Hypothalamus (tissue), 51 donors: ENCODE data around the gene PTPN7.

Experiments
- DNase-seq, 51 donors: peaks; one replicate each; lab custom pipeline; 2025; lab: John Stamatoyannopoulos, UW

PTPN7 gene

DNA sequence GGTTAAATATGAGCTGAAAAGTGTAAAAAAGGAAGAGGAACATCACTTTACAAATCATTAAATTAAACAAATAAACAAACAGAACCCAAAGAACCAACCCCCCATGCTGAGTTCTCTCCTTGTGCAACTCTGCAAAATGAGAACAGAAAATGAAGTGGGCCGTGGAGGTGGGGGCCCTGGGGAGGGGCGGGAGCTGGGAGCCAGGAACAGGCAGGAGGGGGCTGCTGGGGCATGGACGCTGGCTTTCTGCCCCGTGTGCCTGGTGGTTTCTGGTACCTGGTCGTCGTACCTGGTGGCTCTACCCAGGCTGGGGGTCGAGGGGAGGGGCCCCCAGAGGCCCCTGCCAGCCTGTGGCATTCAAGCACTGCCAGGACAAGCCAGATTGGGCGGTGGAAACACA lies 26.9 kb downstream of the PTPN7 start:
- peak in 2 of 51 donors; percentile 25 to 32 for DNase-seq

DNA sequence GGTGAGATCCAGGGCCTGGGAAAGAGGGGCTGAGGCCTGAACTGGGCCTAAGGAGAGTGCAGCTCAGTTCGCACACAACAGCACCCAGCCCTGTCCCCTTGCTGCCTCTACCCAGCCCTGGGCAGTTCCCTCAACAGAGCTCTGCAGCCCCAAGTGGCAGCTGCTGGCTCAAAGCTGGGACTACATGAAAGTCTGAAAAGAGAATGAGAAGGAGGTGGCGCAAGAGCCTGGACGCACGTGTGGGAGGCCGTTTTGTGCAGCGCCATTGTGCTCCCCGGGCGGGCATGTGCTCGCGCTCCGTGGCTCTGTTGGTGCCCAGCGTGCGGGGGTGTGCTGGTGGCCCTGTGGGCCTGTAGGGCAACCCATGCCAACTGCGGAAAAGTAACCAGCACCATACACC lies 27.4 kb downstream of the PTPN7 start:
- peak in 46 of 51 donors; percentile 24 to 90 (median 76) for DNase-seq

DNA sequence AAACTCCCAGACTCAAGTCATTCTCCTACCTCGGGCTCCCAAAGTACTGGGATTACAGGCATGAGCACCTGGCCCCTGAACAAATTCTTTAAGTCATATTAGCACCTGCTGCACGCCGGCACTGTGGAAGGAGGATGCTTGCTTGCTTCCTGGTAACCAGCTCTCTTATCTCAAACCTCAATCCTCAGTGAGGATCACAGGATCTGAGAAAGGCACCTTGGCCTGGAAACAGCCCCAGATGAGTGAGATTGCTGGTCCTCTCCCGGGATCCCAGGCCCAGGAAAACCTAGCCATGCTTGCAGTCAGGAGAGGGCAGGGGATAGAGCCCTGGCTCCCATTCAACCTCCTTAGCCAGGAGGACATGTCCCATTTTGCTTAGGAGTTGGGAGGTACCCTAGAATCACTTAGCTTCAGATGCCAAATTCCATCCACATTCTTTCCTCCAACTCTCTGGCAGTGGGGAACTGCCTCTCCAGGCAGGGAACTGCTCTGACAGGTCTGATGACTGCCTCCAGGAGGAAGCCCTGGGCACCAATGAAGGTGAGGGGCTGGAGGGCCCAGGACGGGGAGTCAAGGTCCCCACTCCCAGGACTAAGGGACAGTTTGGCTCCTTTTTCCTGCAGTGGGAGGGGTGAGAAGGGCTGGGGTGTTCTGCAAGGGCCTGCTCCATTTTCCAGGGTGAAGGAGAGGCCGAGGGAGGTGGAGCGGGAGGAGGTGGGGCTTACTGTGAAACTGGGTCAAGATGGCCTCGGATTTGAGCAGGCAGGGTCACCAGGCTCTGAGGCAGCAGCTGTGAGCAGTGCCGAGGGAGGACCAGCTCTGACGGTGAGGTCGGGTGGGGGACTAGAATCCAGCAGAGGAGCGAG lies 28.2 kb downstream of the PTPN7 start:
- peak in 40 of 51 donors; percentile 14 to 84 (median 68) for DNase-seq

DNA sequence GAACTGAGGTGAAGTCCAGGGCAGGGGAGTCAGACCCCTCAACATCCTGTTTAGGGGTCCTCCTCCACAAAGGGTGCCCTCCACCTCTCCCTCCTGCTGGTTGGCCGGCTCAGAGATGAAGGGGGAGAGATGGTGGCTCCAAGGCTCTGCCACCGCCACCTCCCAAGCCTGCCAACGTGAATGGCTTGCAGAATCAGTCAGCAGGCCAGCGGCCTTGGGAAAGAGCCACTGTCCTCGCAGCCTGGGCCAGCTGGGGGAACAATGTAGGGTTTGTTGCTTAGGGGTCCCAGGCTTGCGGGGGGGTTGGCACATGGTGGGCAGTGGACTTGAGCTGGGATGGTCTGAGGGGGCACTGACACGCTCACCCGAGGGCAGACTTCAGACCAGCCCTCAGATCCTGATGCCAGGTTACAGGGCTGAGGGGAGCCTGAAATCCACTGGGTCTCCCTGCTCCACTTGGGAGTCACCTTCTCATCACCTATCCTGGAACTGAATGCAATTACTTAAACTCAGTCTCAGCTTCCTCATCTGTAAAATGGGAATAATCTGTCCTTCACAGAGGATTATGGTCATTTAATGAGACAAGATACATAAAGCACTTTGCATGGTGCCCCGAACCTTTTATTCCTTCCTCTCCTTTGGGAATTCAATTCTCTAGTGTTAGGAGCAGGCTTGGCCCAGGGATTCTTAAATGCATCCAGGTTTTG lies 29.4 kb downstream of the PTPN7 start:
- DNase-seq: peak in 48 of 51 donors; percentile 32 to 96 (median 86)

DNA sequence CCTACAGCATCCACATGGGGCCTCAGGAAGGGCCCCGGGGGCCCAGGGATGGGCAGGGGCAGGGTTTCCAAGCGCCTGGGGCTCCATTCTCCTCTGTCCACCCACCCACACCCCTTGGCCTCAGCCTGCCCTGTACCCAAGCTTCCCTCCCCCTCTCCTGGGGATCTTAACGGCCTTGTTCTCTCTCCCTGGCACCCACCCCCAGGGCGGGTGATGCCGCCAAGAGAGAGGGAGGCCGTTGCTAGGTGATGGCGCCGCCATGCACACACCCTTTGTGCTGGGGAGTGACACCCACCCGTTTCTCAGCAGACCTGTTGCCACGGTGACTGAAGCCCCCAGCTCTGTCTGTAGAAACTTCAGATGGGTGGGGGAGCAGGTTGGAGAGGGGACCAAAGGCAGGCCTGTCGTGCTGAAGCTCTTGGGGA lies 30.1 kb downstream of the PTPN7 start:
- DNase-seq: peak; percentile 37 to 96 (median 90)

DNA sequence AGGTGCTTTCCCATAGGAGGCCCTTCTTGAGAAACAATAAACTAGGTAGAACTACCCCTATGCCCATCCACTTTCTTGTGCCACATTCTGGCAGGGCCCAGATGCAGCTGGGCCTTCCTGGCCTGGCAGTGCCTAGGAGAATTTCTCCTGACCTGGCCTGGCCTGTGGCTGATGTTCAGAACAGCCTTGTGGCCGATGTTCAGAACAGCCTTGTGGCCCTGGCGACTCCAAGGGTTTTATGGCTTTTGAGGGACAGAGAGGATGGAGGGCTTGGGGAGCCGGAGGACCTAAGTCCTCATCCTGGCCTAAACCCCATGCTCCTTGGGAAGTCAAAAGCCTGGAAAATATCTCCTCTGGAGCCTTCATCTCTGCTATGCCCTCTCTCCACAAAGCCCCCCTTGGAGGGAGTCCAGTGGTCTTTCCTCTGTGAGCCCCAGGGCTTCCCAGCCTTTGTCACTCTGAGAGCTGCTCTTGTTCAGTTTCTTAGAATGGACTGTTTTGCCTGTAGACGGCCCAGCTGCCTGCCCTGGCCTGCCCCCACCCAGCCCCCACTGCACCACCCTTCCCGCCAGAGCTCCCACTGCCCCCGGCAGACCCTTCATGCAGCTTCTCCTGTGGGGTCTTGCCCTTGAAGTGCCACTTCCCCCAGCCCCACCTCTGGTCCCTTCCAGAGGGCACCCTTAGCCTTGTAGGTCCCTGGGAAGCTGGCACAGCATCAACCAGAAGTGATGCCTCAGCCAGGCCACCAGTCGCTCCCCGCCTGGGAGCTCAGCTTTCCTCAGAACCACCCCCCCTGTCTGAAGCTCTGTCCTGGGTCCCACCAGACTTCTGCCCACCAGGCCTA lies 30.7 kb downstream of the PTPN7 start:
- peak in 41 of 51 donors; percentile 60 to 96 (median 82) for DNase-seq

DNA sequence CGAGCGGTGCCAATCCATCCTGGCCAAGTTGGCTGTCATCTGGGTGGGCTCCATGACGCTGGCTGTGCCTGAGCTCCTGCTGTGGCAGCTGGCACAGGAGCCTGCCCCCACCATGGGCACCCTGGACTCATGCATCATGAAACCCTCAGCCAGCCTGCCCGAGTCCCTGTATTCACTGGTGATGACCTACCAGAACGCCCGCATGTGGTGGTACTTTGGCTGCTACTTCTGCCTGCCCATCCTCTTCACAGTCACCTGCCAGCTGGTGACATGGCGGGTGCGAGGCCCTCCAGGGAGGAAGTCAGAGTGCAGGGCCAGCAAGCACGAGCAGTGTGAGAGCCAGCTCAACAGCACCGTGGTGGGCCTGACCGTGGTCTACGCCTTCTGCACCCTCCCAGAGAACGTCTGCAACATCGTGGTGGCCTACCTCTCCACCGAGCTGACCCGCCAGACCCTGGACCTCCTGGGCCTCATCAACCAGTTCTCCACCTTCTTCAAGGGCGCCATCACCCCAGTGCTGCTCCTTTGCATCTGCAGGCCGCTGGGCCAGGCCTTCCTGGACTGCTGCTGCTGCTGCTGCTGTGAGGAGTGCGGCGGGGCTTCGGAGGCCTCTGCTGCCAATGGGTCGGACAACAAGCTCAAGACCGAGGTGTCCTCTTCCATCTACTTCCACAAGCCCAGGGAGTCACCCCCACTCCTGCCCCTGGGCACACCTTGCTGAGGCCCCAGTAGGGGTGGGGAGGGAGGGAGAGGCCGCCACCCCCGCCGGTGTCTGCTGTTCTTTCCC lies 32.4 kb downstream of the PTPN7 start:
- DNase-seq: no peak

DNA sequence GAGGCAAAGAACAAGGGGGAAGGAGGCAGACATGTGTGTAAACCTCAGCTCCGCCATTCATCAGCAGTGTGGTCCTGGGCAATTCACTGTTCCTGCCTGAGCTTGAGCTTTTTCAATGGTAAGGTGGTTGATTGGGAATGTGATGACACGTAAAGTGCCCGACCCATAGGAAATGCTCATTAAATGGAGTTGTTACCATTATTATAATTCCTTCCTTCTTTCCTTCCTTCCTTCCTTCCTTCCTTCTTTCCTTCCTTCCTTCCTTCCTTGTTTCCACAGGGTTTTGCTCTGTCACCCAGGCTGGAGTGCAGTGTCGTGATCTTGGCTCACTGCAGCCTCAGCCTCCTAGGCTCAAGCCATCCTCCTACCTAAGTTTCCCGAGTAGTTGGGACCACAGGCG lies 33.3 kb downstream of the PTPN7 start:
- DNase-seq: no peak

DNA sequence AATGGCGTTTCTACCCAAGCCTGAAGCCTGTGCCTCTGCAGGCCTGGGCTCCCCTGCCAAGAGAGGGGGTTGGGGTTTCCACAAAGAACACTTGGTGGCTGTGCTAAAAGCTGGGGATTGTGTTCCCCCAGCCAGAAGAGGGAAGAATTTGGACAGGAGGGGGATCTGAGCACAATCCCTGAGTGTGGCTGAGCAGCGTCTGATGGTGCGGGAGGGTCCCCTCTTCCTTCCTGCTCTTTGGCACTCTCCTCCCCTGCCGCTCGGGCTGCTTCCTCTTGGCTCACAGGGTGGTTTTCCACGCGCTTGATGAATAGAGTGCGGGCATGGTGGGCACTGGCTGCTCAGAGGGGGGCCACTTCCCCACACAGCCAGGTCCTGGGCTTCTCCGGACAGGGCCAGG lies 34.0 kb downstream of the PTPN7 start:
- peak in 38 of 51 donors; percentile 19 to 85 (median 60) for DNase-seq

DNA sequence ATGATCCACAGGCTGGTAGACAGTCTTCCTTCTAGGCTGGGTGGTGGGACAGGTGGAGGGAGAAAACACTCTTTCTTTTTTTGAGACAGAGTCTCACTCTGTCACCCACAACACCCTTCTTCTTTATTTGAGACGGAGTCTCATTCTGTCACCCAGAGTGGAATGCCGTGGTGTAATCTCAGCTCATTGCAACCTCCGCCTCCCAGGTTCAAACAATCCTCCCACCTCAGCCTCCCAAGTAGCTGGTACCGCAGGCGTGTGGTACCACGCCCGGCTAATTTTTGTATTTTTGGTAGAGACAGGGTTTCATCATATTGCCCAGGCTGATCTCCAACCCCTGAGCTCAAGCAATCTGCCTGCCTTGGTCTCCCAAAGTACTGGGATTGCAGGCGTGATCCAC lies 34.8 kb downstream of the PTPN7 start:
- DNase-seq: no peak

DNA sequence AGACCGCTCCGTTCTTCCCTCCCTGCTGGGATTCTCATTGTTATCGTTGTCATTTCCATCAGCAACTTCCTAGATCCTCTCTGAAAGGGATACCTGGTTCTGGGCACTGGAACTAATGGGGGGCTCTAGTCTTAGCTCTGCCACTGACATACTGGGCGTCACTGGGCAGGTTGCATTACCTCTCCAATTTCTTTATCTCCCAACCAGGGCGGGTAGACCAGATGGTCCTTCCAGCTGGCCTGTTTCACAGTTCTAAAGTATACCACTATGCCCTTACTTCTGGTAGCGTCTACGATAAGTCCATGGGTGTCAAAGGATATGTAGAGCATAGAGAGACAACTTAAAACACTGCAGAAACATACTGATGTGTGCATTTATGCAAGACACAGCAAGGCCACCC lies 36.3 kb downstream of the PTPN7 start:
- DNase-seq: peak in 1 of 51 donors; percentile 71

DNA sequence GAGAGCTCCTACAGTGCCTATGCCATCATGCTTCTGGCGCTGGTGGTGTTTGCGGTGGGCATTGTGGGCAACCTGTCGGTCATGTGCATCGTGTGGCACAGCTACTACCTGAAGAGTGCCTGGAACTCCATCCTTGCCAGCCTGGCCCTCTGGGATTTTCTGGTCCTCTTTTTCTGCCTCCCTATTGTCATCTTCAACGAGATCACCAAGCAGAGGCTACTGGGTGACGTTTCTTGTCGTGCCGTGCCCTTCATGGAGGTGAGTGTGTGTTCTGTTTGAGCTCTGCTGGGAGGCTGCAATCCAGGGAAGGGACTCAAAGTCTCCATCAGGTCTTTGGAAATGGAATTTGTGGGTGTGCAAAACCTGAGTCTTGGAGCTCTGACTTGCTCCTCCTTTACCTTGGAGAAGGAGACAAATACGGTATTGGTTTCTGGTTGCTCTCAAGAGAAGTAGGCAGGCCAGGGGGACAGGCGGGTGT lies 37.0 kb downstream of the PTPN7 start:
- peak in 3 of 51 donors; percentile 31 to 69 (median 52) for DNase-seq

DNA sequence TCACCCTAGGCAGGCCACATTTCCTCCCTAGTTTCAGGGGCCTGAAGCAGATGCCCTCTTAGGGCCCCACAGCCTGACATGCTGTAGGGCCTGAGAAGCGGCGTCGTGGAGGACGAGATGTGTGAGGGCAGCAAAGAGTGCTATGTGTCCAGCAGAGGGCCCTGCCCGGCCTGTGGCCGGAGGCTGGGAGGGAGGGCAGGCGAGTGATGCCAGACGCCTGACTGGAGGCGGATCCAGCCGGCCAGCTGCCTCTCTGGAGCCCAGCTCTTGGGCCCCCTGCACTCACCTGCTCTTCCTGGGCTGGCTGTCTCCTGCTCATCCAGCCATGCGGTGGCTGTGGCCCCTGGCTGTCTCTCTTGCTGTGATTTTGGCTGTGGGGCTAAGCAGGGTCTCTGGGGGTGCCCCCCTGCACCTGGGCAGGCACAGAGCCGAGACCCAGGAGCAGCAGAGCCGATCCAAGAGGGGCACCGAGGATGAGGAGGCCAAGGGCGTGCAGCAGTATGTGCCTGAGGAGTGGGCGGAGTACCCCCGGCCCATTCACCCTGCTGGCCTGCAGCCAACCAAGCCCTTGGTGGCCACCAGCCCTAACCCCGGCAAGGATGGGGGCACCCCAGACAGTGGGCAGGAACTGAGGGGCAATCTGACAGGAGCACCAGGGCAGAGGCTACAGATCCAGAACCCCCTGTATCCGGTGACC lies 37.6 kb downstream of the PTPN7 start, which contains the start of gene GPR37L1:
TSS of gene GPR37L1 (plus strand) at position 279 of the 697 bp plus-strand sequence. CDS start at position 326, 47 bp downstream.
- DNase-seq: peak in 48 of 51 donors; percentile 11 to 95 (median 80)

DNA sequence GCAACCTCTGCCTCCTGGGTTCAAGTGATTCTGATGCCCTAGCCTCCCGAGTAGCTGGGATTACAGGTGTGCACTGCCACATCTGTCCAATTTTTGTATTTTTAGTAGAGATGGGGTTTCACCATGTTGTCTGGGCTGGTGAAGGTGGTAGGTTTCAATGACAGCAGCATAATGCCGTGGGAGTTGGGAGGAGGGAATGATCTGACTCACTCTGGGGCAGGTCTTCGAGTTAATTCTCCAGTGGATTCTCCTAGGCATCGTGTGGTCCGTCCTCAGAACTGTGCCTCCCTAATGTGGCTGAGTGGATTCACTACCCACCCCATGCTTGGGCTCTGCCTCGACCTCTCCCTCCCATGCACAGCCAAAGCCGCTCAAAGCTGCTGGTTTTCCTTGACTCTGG lies 39.4 kb downstream of the PTPN7 start:
- no peak for DNase-seq

DNA sequence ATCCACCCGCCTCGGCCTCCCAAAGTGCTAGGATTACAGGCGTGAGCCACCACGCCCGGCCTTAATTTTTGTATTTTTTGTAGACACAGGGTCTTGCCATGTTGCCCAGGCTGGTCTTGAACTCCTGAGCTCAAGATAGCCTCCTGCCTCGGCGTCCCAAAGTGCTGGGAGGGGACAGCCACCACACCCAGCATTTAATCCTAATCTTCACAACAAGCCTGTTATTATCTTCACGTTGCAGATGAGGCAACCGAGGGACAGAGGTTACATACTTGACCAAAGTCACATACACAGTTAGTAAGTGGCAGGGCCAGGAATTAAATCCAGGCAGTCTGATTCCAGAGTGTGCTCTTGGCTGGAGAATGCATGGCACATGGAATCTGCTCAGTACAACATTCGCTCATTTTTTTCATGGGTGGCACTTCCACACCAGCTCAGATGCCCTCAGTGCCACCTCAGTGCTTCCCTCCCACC lies 42.5 kb downstream of the PTPN7 start:
- DNase-seq: no peak

DNA sequence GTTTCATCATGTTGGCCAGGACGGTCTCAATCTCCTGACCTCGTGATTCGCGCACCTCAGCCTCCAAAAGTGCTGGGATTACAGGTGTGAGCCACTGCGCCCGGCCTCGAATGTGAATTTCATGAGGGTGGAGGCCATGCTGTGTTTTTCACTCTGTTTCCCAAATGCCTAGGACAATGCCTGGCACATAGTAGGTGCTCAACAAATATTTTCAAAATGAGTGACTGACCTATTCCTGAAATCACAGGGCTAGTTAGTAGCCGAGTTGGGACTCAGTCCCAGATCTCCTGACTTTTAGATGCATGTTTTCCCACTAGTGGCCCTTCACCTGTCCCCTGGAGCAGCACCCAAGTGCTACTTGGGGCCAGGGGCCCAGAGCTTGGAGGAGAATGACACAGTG lies 44.1 kb downstream of the PTPN7 start:
- DNase-seq: no peak

DNA sequence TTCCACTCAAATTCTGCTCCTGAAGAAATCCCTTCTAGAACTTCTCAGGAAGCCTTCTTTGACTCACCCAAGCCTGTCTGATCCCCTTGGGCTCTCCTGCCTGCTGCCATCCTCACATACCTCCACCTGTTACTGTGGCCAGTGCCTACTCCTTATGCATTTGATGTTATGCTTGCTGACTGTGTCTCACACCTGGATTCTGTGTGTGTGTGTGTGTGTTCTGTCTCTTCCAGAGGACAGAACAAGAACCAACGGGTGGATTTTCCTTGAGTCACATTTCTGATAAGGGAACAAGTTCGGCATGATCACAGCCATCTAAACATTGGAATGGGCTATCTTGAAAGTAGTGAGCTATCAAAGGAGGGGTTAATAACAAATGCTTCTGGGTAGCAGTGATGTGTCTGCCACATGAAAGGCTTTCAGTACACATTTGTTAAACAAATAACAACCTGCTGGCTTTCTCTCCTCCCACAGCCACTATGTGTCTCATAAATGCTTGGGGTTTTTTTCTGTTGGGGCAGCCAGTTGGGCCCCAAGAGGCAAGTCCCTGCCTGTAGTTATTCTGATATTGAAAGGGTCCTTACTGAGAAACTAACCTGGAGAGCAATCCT lies 46.6 kb downstream of the PTPN7 start:
- no peak for DNase-seq
